Activated CD8-positive, alpha-beta memory T cell treated with anti-CD3 and anti-CD28 coated beads for 36 hours (primary cell): Measurements from ENCODE around the gene ABCB9. TPM values are rescaled to one million over a fixed set of nuclear protein-coding genes. Genes with fewer than 3 reads are reported as not detected.

Experiments
- CTCF ChIA-PET: fragments of 350-600 bp; sonication (Branson Sonifier 250); formaldehyde crosslinking; loops from one replicate; lab custom pipeline; 2021; ENCODE audit warnings: antibody characterized with exemption; lab: Charles Lee
- POLR2A ChIA-PET: fragments of 350-600 bp; sonication (Branson Sonifier 250); formaldehyde crosslinking; loops from one replicate; lab custom pipeline; 2021; ENCODE audit warnings: antibody characterized with exemption; lab: Charles Lee
- total RNA-seq, 2 experiments: library from RNA; stranded (reverse); gene quantifications; one replicate each; pipeline ENCODE4 v1.2.3, GENCODE V29; 2021

ABCB9 gene
- total RNA-seq, 2 experiments from 2014 or later: 4.5 to 4.8 TPM

DNA sequence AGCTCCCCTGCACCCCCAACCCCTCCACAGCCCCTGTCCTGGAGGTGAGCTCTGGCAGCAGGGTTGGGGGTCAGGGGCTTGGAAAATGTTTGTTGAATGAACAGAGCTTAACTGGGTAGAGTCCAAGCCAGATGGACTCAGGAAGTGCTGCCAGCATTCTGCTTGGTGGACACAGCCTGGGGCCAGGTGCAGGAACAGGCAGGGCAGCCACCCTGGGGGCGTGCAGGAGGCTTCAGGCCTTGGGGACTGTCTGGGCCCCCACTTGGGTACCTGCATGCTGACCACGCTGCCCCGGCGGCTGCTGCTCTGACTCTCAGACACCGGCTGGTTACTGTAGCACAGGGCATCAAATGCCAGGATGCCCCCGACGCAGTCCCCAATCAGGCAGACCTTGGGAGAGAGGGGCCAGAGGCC is 29.9 kb upstream of the ABCB9 start:
- POLR2A ChIA-PET: no interaction called here
- CTCF ChIA-PET: no interaction called here

DNA sequence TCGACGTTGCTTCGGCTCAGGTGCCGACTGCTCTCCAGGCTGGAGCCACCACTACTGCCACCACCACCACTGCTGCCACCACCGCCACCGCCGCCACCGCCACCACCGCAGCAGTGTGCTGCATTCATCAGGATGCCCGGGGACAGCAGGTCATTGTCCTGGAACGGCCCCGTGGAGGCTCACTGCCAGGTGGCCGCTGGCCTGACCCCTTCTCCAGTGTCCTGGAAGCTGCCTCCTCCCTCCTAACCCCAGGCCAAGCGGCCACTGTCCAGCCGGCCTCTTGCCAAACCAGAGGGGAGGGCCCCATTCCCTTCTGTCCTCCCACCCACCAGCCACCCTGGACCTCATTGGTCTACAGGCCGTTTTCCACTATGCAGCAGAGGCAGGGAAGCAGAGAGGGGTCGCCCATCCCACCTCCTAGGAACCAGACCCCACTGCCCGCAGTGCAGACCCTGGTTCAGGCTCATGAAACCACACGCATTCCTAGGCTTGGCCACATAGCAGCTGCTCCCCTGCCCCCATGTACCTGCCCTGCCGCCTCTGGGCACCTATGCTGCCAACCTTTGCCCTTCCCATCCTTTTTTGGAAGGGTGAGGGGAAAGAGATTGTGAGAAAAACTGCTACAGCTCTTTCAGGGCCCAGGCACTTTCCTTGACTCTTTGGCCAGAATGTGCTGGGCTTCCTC is 29.4 kb upstream of the ABCB9 start:
- POLR2A ChIA-PET: no interaction called here
- CTCF ChIA-PET: no interaction called here

DNA sequence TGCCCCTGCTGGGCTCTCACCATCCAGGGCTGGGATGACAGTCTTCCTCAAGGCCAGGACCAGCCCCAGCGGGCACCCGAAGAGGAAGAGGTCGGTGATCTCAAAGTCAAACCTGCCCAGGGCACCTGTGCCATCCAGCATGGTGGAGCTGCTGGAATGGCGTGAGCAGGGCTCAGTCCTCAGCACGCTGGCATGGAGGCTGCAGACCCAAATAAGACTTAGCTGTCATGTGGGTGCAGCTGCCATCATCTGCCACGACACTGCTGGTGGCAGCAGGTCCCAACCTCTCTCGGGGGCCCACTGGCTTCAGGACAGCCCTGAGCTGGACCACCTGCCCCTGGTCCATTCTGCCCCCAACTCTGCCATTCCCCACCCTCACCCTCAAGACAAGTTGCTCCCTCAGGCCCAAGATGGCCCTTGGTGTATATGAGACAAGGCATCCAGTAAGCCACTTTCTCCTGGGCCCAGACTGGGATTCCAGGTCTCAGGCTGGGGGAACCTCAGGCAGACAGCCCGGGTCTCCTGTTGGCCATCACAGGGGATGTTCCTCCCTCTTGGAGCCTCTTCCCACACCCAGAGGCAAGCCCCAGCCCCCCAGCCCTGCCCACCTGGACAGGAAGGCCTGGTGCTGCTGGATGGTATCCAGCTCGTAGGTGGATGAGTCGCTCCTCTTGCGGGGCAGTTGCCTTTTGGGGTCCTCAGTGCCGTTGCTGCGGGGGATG is 28.7 kb upstream of the ABCB9 start:
- POLR2A ChIA-PET: interaction anchor here (0.7 kb wide), 1 partner anchor 12 kb away, joined by 3 read pairs; no protein-coding TSS in a partner anchor
- CTCF ChIA-PET: no interaction called here

DNA sequence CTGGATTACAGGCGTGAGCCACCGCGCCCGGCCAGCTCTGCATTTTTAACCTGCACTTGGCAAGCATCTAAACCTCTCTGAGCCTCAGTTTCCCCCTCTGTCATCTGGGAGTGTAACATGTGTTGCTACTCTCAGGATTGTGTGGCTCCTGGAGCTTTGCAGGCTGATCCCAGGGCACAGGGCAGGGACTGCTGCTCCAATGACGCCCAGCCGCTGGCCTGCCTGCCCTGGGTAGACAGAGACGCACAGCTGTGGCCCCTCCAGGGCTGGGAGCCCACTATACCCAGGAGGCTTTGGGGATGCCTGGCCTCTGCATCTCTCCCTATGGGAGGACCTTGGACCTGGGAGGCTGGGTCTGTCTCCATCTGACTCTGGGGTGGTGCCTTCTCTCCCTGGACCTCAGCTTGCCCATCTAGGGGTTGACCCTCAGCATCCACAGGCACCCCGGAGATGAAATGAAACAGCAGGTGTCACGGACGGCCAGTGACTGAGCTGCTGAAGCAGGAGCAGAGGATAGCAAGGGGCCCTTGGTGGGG is 27.9 kb upstream of the ABCB9 start:
- ChIA-PET POLR2A (interaction anchor here (0.7 kb wide), 1 partner anchor 11 kb away, joined by 3 read pairs; no protein-coding TSS in a partner anchor), CTCF (no interaction called here)

DNA sequence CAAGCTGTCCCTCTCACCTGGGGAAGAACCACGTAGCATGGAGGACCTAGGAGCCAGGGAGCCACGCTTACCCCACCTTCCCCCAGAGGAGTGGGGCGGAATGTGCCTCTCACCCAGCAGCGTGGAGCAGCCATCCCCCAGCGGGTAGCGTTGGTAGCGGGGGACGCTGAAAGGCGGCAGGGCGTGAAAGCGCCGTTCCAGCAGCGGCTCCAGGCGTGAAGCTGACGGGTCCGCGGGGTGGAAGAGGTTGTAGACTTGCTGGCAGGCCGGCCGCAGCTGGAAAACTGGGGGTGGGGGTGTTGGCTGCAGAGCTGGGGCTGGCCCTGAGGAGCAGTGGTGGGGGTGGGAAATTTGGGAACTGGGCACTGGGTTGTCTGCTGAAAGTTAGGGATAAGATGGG is 26.1 kb upstream of the ABCB9 start:
- CTCF ChIA-PET: no interaction called here
- POLR2A ChIA-PET: interaction anchor here (0.6 kb wide), 1 partner anchor 391 kb away, joined by 3 read pairs; the partner anchor contains the start of gene KMT5A

DNA sequence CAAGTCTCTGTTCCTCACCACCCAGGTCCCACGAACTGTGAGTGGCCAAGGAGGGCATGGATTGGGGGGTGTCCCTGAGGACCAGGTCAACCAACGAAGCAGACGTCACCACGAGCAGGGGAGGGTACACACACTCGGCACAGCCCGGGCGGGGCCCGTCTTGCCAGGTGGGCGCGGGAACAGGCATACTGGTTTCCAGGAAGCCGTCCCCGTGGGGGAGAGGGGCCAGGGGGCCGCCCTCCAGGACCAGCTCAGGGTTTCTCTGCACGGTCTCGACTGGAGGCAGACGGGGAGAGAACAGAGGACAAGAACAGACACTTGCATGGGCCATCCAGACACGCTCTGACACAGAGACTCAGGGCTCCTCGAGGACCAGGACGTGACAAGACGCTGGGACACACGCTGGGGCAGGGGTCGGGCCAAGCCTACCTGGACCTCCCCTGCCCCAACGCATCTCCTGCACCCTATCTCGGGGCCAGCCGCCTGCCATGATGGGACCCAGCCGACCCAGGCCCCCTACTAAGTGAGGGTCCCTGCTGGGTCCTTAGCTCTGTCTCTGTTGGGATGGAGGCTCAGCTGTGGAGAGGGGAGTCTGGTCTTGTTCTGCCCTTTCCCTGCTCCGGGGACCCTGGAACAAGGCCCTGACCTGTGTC is 25.5 kb upstream of the ABCB9 start:
- CTCF ChIA-PET: no interaction called here
- POLR2A ChIA-PET: no interaction called here

DNA sequence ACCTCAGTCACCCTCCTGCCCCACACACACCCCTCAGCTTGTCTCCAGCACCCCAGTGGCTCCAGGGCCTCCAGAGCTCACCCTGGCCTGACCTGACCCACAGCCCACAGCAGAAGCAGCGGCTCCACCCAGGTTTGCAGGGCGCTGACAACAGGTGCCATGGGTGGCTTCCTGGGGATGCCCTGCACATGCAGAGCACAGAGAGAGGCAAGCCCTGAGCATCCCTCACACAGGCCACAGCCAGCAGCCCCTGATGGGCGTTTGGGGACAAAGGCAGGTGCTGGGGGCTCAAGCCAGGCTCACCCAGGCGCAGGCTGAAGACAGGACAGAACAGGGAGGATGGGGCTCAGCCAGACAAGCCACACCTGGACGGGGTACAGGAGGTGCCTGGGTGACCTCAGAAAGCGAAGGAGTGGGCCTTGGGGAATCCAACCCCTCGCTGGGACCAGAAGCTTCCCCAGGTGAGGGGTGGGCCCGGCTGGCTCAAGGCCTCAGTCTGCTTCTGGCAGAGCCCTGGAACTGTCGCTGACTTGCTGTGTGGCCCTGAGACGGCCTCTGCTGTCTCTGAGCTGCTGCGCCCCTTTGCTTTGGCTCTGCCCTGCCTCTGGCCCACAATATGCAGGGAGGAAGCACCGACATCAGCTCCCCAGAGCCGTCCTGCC is 24.8 kb upstream of the ABCB9 start:
- ChIA-PET CTCF (no interaction called here), POLR2A (no interaction called here)

DNA sequence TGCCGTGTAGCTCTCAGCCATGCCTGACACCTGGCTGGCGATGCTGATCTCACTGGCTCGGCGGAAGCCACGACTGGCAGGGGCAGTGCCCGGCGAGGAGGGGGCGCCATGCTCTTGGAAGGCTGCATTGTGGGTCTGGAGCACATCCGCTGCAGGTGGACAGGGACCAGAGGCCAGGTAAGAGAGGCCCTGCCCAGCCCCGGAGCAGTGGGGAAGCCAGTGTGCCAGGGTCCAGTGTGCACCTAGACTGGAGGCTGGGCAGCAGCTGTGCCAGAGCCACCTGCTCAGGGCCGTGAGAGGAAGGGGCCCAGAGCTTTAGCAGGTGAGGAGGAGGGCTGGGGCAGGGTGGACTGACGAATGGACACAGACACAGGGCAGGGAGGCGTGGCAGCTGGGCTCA is 24.3 kb upstream of the ABCB9 start:
- ChIA-PET POLR2A (no interaction called here), CTCF (interaction anchor here (1.3 kb wide), 1 partner anchor 247 kb away, joined by 5 read pairs; no protein-coding TSS in a partner anchor)

DNA sequence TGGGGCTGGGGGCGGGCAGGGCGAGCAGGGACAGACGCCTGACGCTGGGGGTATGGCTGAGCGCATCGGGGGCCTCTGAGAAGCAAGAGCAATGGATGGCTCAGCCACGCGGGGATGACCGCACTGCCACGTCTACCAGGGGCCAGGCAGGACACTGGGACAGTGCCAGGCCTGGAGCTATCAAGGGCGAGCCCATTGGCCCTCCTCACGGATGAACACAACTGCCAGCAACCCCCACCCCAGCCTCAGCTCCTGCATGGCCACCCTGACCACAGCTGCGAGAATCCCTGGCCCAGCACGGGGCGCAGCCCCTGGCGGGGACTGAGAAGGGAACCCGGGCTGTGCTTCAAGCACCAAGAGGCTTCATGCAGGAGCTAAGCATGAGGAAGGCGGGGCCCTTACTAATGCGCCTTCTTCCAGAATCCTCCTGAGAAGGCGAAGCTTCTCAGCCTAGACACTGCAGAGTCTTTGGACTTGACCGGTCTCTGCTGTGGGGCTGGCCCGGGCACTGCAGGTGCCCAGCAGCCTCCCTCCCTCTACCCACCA is 23.7 kb upstream of the ABCB9 start:
- POLR2A ChIA-PET: interaction anchor here (0.6 kb wide), 1 partner anchor 24 kb away, joined by 4 read pairs; the partner anchor contains the start of gene ABCB9
- CTCF ChIA-PET: interaction anchor here (0.8 to 1.3 kb wide), 2 partner anchors 10 to 248 kb away, joined by 4 to 5 read pairs; no protein-coding TSS in a partner anchor

DNA sequence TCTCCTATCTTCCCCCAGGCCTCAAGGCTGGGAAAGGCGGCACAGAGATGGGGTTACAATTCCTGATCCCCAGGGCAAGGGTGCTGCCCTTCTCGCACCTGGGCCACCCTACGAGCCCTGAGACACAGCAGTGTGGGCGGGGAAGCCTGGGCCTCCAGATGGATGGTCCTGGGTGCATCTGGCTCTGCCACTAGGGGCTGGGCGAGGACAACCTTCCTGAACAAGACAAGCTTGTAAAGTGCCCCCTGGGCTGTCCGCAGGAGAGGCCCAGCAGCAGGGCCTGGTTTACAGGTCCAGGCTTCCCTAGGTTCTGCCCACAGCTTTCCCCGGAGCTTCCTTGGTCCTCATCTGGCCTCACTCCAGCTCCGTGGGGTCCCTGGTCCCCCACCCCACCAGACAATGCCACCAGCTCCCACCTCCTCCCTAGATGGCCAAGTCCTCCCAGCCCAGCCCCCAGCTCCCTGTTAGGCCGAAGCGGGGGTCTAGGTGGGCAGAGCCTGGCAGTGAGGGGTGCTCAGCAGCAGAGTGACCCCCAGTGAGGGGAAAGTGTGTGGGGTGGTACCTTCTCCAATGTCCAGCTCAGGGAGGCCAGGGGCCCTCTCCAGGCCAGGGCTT is 23.1 kb upstream of the ABCB9 start:
- CTCF ChIA-PET: interaction anchor here (0.8 to 1.3 kb wide), 2 partner anchors 10 to 249 kb away, joined by 4 to 5 read pairs; no protein-coding TSS in a partner anchor
- POLR2A ChIA-PET: no interaction called here

DNA sequence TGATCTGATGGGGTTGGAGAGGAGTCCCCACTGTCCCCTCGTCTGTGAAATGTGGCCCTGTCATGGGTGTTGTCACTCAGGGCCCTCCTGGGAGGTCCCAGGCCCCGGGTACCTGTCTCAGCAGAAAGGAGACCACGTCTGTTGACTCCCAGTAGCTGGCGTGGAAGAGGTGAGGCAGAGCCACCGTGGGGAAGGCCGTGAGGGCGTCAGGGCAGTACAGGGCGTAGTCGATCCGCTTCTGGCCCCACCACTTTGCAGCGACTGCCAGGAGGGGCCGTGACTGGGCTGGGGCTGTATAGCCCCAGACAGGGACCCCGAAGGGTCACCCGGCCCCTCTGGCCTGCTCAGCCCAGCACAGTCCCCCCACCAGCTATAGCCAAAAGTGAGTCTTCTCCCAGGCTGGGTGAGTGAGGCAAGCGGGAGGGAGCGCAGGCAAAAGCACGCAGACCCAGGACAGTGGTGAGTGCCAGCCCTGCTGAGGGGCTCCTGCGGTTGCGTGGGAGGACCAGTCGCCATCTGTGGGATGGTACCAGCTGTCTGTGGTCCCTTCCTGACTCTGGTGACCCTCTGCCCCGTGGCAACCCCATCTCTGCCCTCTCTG is 22.4 kb upstream of the ABCB9 start:
- ChIA-PET POLR2A (no interaction called here), CTCF (interaction anchor here (0.8 kb wide), 1 partner anchor 11 kb away, joined by 4 read pairs; no protein-coding TSS in a partner anchor)

DNA sequence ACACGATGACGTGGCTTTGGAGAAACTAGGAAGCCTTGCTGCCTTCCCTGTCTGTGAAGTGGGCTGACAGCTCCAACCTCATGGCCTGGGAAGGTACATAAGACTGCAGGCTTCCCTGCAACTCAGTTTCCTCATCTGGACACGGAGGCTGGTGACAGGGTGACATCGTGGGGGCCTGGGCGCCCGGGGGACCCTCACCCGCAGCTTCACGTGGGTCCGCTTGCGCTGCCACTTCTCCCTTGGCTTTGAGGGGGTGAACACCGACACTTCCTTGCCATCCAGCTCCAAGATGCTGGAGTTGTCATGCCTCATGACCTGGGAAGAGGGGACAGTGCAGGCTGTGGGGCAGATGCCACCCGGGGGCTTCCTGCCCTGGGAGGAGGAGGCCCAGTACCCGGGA is 21.8 kb upstream of the ABCB9 start:
- ChIA-PET POLR2A (no interaction called here), CTCF (interaction anchor here (1.4 kb wide), 1 partner anchor 9 kb away, joined by 3 read pairs; no protein-coding TSS in a partner anchor)

DNA sequence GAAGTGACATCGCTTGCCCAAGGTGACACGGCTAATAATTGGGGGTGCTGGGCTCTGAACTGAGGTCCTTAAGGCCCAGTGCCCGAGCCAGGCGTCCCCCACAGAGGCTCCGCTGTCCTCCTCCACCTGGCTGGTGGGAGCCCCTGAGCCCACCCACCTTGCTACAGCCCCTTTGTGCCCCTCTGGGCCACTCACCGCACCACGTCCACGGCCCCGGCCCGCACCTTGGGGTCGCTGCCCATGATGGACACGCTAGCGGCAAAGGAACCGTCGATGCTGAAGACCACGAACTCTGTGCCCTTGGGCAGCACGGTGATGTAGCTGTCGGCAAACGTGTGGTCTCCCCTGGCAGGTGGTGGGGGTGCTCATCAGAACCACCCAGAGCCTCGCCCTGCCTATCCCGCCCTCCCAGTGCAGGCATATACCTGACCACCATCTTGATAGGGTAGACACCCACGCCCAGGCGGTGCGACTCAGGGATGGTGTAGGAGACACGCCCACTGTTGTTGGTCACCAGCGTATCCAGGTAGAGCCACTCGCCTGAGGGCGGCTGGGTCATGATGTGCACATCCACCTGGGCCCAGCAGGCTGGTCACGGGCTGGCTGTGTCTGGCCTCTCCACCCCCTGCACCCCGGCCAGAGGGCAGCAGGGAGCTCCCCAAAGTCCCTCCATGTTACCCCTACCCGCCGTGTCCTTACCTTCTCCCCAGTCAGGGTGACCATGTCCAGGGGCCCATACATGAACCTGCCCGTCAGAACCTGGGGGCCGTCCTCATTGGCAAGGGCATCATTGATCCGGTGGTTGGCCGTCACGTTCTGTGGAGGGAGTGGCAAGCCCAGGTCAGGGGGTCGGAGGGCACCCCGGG is 21.1 kb upstream of the ABCB9 start:
- ChIA-PET POLR2A (no interaction called here), CTCF (interaction anchor here (1.4 kb wide), 1 partner anchor 10 kb away, joined by 3 read pairs; no protein-coding TSS in a partner anchor)

DNA sequence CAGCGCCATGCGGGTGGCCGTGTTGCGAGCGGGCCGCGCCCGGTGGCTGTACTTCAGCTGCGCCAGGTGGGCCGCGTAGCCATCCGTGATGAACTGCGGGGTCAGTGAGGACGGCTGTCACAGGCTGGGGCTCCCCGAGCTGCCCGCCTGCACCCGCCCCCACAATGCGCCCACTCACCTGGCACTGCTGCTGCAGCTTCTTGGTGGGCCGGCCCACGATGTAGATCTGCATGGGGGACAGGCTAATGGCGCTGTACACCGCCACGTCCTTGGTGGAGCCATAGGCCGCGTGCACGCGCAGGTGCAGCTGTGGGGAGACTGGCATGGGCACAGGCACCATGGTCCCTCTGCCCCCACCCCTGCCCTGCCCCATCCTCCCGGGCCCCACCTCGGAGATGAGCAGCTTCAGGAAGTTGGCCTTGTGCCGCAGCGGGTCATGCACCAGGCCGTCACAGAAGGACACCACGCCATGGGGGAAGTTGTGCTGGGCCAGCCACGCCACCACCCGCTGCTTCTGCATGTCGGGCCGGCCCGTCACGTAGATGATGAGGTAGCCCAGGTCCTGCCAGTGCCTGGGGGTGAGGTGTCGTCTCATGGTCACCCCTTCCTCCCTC is 20.1 kb upstream of the ABCB9 start:
- POLR2A ChIA-PET: no interaction called here
- CTCF ChIA-PET: no interaction called here

DNA sequence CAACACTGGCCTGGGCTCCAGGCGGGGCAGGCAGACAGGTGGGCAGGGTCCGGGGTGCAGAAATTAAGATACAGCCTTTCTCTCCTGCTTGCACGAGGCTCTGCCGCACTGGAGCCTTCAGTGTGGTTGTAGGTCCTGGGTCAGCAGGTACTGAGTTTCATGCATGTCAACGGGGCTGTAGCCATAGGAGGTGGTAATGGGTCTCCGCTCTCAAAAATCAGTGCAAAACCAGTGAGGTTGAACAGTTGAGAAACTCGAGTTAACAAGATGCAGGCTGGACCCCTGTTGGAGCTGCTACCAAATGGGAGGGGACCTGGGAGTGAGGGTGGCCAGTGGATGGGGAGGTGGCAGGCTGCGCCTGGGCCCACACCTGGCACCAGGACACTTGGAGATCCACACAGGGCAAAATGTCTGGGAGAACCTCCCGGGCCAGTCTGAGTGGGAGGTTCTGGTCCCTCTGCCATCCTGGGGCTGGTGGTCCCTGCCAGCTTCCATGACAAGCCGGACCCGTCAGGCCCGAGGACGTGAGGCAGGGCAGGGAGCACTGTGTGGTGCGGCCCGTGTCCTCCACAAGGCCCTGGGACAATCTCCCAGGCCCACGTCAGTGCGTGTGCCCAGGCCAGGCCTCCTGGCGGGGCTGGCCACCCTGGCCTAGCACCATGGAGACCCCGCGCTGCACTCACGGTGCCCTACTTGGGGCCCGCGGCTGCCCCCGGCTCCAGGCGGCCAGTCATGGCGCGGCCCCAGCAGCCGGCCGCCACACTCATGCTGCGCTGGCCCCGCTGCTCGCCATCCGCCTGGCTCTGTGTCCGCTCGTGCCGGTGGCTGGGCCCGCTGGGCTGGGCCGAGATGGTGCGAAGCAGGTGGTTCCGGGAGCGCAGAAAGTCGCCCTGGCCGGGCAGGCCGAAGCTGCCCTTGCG is 19.3 kb upstream of the ABCB9 start:
- ChIA-PET POLR2A (no interaction called here), CTCF (no interaction called here)
